HL-60 (cell line): ENCODE data around the gene CAMK1D.

Source experiments
- DNase-seq, 2 experiments: peaks; one replicate each; pipeline ENCODE4 v3.0.0-alpha.2; 2010 to 2020; ENCODE audit warnings: low read depth in 1 of 2, low spot score in 1 of 2
- H3K27ac ChIP-seq: fragments of 250-450 bp; sonication (Bioruptor Pico); replicated peaks from 2 replicates; pipeline ENCODE4 v1.5.1; 2020; ENCODE audit warnings: mild to moderate bottlenecking, moderate library complexity
- H3K27me3 ChIP-seq: fragments of 250-450 bp; sonication (Bioruptor Pico); 2 replicates; pipeline ENCODE4 v1.5.1; 2021; ENCODE audit warnings: mild to moderate bottlenecking, moderate library complexity; ENCODE audit not compliant: insufficient read depth, poor library complexity, severe bottlenecking
- H3K4me3 ChIP-seq: replicated peaks from 2 replicates; pipeline ENCODE4 v1.5.1; 2011; ENCODE audit warnings: mild to moderate bottlenecking, control low read depth, low read length; ENCODE audit not compliant: insufficient read depth
- CTCF ChIP-seq: IDR thresholded peaks from one replicate; pipeline ENCODE4 v1.5.1; 2011; ENCODE audit warnings: low read length, control low read depth, inconsistent platforms; ENCODE audit not compliant: insufficient read depth
- GABPA ChIP-seq: IDR thresholded peaks from 2 replicates; pipeline ENCODE4 v1.6.1; 2012; ENCODE audit warnings: low read depth
- POLR2AphosphoS5 ChIP-seq: IDR thresholded peaks from 2 replicates; pipeline ENCODE4 v1.6.1; 2012; ENCODE audit warnings: low read depth
- REST ChIP-seq: IDR thresholded peaks from 2 replicates; pipeline ENCODE4 v1.6.1; 2012; ENCODE audit warnings: low read depth; ENCODE audit not compliant: insufficient replicate concordance
- SPI1 ChIP-seq: IDR thresholded peaks from 2 replicates; pipeline ENCODE4 v1.6.1; 2012; ENCODE audit warnings: low read depth, mild to moderate bottlenecking, borderline replicate concordance

Gene CAMK1D

GRCh38 chr10:12459762-12460161 lies 110.4 kb downstream of the CAMK1D start:
- no peak overlapping the region for H3K4me3 ChIP-seq
- no peak for DNase-seq

GRCh38 chr10:12463459-12463838 lies 114.1 kb downstream of the CAMK1D start:
- H3K27ac ChIP-seq, result no peak overlapping the region
- TF ChIP-seq CTCF, result no peak
- no peak for DNase-seq
- H3K4me3 ChIP-seq, result no peak overlapping the region
- H3K27me3 ChIP-seq, result no peaks in the 10 kb centered on the region

More at GRCh38 chr10:12459762-12460161, 110.4 kb downstream of the CAMK1D start:
- H3K27me3 ChIP-seq, result no peaks in the 10 kb centered on the region
- no peak overlapping the region for H3K27ac ChIP-seq
- no peak for TF ChIP-seq REST
- no peak for TF ChIP-seq GABPA
- no peak for TF ChIP-seq POLR2AphosphoS5
- no peak for TF ChIP-seq CTCF
- TF ChIP-seq SPI1, result no peak

GRCh38 chr10:12465385-12466136 lies 116.2 kb downstream of the CAMK1D start:
- TF ChIP-seq GABPA (no peak), SPI1 (no peak), REST (no peak), POLR2AphosphoS5 (no peak), CTCF (no peak)
- no peak for DNase-seq
- H3K4me3 ChIP-seq, result no peak overlapping the region
- H3K27ac ChIP-seq, result no peak overlapping the region
- no peaks in the 10 kb centered on the region for H3K27me3 ChIP-seq

- no peak for DNase-seq
- no peaks in the 10 kb centered on the region for H3K27me3 ChIP-seq
- no peak overlapping the region for H3K27ac ChIP-seq
- H3K4me3 ChIP-seq, result no peak overlapping the region
- TF ChIP-seq REST, result no peak
- no peak for TF ChIP-seq POLR2AphosphoS5
- TF ChIP-seq CTCF, result no peak
- TF ChIP-seq GABPA, result no peak
- no peak for TF ChIP-seq SPI1
Measured at GRCh38 chr10:12466704-12467305, 117.5 kb downstream of the CAMK1D start.
